MM.1S (cell line): ENCODE results near the gene SLC9A5.

ENCODE experiments used
- CTCF ChIP-seq: fragments of 300-600 bp; sonication (generic); IDR thresholded peaks from 2 replicates; pipeline ENCODE4 v1.5.1; 2016; ENCODE audit warnings: antibody characterized with exemption, low read length, mixed read lengths
- EZH2 ChIP-seq: fragments of 300-600 bp; sonication (generic); optimal IDR thresholded peaks from 2 replicates; pipeline ENCODE3; 2017; ENCODE audit warnings: low read depth, mild to moderate bottlenecking, antibody characterized with exemption, low read length, mixed read lengths
- EZH2phosphoT487 ChIP-seq: fragments of 300-600 bp; sonication (generic); IDR thresholded peaks from 2 replicates; pipeline ENCODE4 v1.6.1; 2018; ENCODE audit warnings: antibody characterized with exemption, low read length

DNA sequence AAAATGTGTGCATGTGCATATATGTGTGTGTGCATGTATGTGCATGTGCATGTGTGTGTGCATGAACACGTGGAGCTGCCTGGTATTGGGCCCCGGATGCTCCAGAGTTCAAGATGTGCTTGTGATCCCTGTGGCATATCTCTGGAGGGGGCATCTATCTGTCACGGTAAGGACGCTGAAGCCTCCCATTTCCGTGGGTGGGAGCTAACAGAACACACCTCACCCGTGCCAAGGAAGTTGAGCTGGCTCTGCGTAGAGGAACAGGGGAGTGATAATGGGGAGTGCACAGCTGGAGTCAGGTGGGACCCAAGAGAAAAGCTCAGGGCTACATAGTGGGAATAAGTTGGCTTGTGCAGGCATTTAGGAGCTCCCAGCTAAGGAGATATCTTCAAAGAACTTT is 37.1 kb upstream of the SLC9A5 start:
- TF ChIP-seq CTCF (no peak), EZH2 (no peak), EZH2phosphoT487 (no peak)
